Activated T-helper 9 cell treated with anti-CD3 and anti-CD28 coated beads, Interleukin-2, amount 50 U/mL, for 16 hours (primary cell): ENCODE measurements around the gene AAGAB.

Source experiments
- DNase-seq: peaks from one replicate; pipeline ENCODE4 v3.0.0-alpha.2; 2020; ENCODE audit warnings: low read depth

The AAGAB gene

DNA sequence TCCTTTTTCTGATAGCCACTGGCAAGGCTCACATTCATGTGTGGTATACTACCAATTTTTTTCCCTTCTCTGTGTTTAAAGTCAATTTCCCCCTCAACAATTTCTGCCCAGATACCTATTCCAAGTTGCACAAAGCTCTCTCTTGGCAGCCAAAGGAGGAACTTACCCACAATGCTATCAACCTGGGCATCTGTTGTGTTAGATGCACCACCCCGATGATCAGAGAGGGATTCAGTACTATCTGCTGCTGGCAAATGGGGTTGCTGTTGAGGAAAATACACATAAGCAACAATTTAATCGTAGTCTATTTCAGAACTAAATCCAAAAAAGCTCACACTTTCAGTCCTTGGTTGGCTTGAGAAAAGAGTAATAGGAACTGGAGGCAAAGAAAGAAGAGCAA is 46.1 kb downstream of the AAGAB start:
- DNase-seq = no peak

DNA sequence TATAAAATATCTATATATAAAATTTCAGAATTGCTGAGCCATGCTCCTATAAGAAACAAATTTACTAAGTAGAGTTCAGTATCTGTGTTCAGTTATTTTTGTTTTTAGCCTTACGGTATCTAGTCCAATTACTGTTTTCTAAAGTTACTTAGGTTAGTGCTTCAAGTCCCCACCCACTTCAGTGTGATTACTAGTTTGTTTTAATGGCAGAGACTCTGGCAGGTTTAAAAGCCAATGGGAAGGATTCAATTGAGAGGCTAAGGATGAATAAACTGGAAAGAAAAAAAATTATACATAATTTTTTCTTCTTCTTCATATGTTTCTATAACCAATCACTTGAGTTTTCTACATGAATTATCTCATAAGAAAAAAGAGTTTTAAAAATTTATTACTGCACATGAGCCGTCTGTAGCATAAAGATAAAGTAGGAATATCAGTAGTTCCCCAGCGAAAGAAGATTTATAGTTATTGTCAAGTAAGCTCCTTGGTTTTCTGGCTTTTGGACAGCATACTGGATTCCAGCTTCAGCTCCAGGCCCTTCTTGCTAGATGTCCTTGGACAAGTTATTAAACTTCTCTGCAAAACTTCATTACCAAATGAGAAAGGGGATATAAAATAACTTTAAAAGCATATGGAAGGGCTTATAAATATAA is 46.8 kb downstream of the AAGAB start:
- no peak for DNase-seq

DNA sequence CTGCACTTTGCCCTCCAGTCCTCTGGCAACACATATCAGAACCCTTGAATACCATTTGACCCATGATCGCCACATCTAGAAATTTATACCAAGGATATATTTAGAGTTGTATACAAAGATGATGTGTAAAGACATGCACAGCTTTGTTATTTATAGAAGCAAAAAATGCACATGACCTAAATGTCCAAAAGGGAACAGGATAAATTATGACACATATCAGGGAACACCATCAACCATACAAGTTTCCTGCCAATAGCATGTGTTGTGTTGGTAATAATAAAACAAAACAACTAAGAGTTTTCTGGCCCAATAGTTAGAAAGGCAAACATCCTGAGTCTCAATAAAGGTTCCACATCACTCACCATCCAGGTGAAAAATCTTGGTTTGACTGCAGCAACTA is 51.5 kb downstream of the AAGAB start:
- DNase-seq = no peak

DNA sequence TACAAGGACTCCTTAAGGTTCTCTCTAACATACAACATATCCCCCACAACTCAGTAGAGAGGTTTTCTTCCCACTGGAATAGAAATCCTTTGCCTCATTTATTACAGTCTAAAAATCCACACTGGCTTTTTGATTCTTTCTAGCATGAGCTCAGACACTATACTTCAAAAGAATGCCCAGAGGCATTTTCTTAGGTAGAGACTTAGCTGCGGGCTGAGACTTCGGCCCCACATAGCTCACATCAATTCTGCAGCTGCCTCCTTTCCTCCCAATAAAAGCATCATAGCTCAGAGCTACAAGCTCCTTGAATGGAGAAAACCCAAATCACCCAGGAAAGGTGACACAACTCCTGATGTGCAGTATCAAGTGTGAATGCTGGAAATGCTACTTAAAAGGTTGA is 52.4 kb downstream of the AAGAB start:
- DNase-seq = no peak

DNA sequence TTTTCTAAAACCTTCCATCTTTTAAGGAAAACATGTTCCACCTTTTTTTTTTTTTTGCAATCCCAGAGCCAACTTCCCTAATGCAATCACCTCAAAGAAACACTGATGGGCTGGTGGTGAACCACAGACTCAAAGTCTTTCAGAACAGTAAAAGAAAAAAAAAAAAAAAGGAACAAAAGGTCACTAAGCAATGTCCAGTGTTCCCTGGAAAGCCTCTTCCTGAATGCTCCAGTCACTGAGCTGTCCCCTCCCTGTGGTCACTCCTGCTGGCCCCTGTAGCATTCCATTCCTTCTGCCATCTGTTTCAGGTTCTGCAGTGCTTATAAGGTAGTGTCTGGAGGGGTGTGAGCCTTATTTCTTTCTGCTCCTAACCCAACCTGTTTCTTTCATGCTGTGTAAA is 53.3 kb downstream of the AAGAB start:
- DNase-seq = no peak

DNA sequence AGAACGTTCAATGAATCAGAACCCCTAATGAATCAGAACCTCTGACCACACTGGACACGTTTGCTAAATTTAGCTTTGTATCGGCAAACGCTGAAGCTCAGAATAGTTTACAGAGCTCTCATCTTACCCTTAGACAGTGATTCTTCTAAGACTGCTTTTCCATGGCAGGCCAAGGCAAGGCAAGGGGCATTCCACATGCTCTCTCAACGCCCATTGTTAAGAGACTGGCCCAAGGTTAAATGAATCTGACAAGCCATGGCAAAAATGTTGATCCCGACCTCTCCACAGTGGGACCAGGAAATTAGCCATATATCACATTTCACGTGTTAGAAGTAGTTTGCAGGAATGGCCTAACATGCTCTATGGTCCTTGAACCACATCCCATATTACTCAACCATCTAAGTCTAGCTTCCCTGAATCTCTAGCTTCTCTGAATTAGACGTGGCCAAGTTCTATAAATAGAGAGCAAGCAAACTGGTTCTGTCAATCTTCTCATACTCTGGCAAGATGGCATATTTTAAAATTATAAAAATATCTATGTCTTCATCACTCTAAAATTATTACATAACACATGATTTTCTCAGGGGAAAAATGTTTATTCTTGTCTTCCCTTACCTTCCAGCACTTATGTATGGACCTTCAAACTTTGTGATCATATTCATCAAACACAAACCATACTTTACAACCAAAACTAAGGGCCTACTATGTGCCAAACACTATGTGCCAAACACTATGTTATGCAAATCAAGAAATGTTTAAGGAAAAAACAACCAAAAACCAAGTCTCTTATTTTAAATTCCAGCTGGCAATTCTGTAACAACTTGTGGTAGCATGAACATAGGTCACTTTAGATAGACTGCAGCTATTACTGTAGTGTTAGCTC is 54.3 kb downstream of the AAGAB start:
- DNase-seq = no peak

DNA sequence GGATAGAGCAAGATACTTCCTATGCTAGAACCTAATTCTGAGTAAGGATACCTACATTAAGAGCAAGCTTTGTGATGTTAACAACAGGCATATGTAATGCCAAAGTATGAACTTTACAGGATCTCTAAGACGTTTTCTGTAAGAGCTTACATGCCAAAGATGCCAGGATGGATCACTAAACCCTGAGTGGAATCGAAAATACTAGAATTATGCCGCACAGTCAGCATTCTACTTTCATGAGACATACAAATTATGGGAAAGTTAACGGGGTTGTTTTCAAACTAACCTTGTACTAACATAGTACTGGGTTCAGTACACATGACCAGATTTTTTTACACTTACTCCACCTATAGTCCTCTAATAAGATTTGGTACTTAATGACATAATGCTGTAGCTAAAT is 55.1 kb downstream of the AAGAB start:
- no peak for DNase-seq

DNA sequence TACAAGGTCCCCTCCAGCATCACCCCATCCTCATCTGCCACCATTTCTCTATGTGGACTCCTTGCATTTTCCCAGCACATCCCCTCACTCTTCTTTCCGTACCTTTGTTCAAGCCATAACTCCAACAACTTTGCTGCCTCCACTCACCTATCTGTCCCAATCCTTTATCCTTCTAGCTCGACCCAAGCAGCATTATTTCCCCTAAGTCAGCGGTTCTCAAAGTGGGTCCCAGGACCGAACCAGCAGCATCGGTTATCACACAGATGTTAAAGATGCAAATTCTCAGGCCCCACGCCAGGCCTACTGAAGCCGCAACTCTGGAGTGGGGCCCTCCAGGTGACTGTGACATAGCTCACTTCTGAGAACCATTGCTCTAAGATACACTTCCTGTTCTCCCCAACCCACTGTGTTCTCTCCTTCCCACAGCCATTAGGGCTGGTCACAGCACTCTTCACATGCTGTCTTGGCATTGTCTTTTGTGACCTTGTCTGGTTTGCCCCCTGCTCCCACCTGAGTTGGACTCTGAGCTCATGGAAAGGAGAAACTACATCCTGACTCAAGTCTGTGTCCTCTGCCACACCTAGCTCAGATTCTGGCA is 56.2 kb downstream of the AAGAB start:
- DNase-seq = no peak

DNA sequence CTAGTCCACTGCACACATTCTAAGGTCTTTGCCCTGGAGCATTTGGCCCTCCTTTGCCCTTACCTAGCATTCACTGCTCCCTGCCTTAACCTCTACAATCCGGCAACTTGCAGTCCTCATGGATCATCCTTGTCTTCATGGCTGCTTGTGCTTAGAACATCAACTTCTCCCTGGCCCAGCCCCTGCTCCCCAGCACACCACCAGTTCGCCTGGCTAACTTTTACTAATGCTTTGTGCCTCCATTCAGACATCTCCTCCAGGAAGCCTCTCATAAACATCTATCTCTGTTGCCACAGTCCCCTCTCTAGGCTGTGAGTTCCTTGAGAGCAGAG is 57.1 kb downstream of the AAGAB start:
- DNase-seq = no peak

DNA sequence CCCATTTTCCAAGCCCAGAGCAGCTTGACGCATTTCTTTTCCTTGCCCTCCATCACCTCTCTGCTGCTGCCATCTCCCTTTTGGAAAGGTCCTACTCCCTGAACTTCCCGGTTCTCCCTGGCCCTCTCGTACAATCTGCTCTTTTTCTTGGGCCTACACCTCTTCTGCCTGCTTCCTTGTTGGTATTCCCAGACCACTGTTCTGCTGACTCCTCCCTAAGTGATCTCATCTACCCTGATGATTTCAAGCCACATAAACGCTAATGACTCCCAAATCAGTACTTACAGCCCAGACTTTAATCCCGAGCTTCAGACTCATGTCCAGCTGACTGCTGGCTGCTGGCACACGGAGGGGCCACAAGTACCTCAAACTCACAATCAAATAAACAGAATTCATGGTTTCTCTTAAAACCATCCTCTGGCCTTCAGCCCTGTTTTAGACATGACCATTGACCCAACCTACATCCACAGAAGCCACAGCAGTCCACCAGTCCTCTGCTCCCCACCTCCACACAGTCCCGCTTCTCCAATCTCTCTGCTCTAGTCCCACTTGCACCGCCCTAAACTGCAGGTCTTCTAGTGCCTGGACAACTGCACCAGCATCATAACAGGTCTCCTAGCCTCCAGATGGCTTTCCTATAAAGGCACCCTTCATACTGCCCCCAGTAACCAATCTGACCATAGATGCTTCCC is 57.6 kb downstream of the AAGAB start:
- DNase-seq = no peak

DNA sequence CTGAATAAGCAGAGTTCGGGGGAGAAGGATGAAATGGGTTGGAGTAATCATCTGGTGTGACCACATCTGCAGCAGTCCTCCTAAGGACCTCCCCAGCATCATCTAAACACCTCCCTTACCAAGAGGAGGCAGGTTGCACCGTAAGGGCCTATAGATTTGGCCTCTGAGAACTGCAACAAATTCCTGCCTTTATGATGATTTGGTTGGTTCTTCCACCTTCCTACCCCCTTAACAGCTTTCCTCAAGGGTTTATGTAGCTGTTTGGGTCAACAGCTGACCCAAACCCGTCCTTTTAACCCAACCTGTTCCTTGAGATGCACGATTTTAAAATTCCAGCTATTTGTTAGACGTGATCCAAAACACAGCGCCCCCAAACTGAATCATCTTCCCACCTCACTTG is 58.2 kb downstream of the AAGAB start:
- no peak for DNase-seq

DNA sequence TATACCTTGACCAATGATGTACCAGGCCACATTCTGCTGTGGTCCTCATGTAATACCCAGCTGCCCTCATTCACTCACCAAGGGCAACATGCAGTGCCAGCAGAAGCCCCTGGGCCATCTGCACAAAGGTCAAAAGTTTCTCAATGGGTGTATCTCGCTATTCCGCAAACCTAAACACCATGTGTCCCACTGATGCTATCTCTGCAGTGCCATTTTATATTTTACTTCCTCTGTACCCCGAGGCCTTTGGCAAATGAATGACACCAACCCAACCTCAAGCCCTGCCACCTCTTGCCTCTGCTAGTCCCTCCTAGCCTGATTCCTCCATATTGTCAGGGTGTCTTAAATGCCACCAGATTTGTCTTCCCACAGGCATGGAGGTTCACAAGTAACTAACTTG is 59.2 kb downstream of the AAGAB start:
- DNase-seq = no peak

DNA sequence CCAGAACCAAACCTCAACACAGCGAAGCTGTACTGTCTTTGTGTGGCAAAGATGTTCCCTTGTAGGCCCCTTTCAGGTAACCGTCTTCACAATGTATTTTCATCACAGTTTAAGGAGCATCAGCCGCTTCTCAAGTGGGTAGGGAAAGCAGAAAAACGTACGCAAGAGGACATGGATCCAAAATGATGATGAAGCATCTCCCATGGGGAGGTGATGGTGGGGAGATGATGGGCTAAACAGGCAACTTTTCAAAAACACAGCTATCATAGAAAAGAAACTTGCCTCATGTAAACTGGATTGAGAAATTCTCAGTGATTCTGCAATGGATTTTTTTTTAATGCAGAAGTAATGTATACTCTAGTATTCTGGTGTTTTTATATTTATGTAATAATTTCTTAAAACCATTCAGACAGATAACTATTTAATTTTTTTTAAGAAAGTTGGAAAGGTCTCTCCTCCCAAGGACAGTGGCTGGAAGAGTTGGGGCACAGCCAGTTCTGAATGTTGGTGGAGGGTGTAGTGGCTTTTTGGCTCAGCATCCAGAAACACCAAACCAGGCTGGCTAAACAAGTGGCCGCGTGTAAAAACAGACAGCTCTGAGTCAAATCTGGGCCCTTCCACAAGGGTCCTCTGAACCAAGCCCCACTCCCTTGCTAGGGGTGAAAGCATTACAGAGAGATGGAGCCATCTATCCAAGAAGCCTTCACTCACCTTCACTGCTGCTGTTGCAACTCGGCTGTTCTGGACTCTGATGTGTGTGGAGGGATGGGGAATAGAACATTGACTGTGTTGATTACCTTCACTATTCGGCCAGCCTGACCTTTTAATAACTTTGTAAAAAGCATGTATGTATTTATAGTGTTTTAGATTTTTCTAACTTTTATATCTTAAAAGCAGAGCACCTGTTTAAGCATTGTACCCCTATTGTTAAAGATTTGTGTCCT is 60.0 kb downstream of the AAGAB start:
- no peak for DNase-seq

DNA sequence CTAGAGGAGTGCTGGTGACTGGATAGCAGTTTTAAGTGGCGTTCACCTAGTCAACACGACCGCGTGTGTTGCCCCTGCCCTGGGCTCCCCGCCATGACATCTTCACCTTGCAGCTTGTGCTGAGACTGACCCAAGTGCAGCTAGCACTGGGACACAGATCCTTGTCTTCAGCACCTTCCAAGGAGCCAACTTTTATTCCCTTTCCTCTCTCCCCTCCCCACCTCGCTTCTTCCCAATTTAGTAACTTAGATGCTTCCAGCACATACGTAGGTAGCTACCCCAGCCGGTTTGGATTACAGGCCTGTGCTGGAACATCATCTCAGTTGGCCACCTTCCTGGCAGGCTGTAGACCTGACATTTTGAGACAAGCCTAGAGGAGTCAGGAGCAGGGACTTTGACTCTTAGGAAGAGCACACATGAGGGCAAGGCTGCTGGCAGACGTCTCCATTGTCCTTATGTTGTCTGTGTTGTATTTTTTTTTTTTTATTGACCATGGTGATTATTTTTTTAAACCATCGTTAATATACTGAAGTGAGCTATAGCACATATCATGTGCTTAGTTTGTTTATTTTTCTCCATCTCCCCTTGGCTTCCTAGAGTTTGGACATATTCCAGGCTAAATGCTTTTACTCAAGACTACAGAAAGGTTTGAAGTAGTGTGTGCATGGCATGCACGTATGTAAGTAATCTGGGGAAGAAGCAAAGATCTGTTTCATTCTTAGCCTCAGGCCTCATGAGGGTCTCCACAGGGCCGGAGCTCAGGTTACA is 61.1 kb downstream of the AAGAB start:
- no peak for DNase-seq

DNA sequence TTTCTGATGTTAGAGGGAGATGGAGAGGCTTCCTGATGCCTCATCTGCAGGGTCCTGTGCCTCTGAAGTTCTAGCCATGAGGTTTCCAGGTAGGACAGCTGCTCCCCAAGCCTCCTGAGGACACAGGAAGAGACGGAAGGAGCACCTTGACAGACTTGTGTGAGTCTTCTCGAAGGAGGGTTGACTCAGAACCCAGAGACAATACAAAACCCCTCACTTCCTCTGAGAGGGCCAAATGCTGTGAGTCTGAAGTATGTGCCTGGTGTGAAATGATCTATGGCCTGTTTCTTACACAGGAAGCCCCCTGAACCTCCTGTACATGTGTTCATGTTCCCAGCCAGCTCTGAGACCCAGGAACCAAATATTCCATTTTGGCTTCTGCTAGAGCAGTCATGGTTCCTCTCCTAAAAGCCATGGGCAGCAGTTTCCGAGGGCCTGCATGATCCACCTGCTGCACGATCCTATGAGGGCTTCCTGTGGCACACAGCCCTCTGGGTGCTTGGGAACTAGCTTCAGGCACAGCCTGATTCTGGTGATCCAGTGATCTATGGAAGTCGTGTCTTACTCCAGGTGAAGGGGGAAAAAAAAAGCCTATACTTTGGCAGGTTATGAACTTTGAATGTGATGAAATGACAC is 62.2 kb downstream of the AAGAB start:
- DNase-seq = no peak

DNA sequence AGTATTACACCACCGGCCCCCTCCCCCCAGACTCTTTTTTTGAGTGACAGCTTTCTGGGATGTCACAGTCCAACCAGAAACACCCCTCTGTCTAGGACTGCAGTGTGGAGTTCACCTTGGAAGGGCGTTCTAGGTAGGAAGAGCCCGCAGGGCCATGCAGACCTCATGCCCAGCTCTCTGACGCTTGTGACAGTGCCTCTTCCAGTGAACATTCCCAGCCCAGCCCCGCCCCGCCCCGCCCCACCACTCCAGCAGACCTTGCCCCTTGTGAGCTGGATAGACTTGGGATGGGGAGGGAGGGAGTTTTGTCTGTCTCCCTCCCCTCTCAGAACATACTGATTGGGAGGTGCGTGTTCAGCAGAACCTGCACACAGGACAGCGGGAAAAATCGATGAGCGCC is 63.6 kb downstream of the AAGAB start:
- no peak for DNase-seq

DNA sequence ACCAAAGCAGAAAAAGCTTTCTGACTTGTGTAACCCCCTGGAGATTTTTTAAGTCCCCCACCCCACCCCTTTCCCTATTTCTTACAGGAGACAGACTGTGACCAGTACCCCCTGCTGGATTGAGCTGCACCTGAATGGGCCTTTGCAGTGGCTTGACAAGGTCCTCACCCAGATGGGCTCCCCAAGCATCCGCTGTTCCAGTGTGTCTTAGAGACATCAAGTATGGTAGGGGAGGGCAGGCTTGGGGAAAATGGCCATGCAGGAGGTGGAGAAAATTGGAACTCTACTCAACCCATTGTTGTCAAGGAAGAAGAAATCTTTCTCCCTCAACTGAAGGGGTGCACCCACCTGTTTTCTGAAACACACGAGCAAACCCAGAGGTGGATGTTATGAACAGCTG is 64.1 kb downstream of the AAGAB start:
- no peak for DNase-seq

DNA sequence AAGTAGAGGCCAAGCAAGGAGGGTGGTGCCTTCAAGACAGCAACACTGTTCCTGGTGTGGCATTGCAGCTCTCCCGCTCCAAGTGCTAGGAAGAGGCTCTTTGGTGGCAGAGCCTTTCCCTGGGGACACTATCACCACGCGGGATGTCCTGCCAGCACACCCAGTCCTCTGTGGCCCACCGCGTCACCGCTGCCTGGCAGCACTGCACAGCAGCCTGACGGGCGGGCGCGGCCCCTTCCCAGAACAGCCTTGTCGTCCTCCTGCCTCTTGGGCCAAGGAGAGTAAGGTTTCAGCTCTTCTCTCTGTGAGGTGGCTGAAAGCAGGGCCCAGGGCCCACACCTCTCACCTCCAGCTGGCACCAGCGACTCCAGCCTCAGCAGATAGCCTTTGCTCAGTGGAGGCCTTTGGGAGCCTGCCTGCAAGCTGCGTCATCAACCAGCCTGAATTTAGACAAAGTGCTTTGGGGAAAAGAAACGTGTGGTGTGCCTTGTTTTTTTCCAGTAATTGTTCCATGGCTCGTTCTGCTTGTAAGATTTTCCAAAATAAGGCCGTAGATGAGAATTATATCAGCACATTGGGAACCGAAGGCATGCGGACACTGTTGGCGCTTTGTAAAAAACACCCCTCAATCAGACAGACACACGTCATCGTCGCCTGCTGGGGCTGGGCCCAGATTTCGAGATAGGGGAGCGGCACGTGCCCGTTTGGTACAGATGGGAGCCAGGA is 65.0 kb downstream of the AAGAB start:
- DNase-seq = no peak

DNA sequence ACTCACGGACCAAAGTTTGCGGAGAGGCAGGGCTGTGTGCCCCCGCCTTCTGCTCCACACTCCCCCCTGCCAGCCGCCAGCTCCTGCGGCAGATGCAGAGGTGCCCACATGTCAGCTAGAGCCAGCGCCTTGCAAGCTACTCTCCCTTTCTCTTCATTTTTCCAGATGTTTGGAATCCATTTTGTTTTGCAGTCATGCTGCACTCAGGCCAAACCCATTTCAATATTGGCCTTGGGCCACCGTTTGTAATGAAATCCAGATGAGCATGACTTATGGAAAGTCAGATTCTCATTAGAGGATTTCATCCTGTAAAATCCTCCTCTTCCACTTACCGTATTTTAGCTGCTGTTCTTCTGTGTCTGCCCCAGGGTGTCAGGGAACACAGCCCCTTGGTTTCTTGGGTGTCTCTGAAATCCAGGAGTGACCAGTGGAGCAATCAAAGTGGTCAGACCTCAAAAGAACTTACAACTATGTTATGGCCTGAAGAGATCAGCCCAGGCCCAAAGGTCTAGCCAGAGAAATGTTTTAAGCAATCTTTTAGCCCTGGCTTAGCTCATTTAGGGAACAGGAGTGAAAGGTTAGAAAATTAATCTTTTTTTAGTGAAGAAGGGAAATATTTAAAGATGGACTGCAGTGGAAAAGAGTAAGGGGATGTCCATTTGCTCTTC is 65.8 kb downstream of the AAGAB start:
- DNase-seq = no peak
